GM10266 (cell line): ENCODE results near the gene PPP1CA.

ENCODE experiments used
- DNase-seq: peaks from one replicate; pipeline ENCODE4 v3.0.0; 2012; ENCODE audit errors: extremely low spot score
- TF ChIP-seq, protein P1 (sequence below): IDR thresholded peaks from 2 replicates; pipeline ENCODE4 v1.5.1; 2012; ENCODE audit warnings: mild to moderate bottlenecking, low read depth; ENCODE audit not compliant: control insufficient read depth, insufficient read depth; ENCODE audit errors: missing control alignments

The PPP1CA gene

DNA sequence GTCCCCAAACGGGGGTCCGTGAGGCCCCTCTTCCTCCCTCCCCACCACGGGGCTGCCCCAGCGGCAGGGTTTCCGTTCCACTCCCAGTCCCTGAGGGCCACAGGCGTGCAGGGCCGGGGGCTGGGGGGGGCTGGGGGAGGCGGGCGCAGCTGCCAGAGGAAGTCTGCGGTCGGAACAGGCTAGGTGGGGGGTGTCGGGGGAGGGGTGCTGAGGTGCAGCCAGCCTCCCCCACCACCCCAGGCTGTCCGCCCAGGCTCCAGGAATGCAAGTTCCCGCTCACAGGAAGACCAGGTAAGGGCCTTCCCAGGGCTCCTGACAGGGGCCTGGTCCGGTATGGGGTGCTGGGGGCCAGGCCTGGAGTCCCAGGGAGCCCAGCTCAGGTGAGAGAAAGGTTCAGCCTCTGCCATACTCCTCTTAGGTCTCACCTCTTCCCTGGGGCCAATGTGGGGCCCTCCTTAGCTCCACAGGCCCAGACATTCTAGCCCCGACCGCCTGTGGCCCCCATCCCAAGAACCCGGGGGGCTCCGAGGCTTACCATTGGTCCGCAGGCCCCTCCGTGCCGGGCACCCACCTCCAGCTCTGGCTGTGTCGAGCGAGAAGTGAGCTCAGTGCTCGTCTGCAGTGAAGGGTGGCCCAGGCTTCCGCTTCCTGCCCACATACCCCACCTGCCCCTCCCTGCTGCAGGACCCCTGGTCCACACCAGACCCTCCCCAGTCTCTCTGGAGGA lies 35.6 kb upstream of the PPP1CA start, which contains the start of gene PTPRCAP:
PTPRCAP (minus strand) TSS at position 601 of the 727 bp plus-strand sequence; CDS start at position 538, 63 bp downstream.
- TF ChIP-seq, protein P1, sequence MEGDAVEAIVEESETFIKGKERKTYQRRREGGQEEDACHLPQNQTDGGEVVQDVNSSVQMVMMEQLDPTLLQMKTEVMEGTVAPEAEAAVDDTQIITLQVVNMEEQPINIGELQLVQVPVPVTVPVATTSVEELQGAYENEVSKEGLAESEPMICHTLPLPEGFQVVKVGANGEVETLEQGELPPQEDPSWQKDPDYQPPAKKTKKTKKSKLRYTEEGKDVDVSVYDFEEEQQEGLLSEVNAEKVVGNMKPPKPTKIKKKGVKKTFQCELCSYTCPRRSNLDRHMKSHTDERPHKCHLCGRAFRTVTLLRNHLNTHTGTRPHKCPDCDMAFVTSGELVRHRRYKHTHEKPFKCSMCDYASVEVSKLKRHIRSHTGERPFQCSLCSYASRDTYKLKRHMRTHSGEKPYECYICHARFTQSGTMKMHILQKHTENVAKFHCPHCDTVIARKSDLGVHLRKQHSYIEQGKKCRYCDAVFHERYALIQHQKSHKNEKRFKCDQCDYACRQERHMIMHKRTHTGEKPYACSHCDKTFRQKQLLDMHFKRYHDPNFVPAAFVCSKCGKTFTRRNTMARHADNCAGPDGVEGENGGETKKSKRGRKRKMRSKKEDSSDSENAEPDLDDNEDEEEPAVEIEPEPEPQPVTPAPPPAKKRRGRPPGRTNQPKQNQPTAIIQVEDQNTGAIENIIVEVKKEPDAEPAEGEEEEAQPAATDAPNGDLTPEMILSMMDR = no peak
- DNase-seq = peak; percentile 82

DNA sequence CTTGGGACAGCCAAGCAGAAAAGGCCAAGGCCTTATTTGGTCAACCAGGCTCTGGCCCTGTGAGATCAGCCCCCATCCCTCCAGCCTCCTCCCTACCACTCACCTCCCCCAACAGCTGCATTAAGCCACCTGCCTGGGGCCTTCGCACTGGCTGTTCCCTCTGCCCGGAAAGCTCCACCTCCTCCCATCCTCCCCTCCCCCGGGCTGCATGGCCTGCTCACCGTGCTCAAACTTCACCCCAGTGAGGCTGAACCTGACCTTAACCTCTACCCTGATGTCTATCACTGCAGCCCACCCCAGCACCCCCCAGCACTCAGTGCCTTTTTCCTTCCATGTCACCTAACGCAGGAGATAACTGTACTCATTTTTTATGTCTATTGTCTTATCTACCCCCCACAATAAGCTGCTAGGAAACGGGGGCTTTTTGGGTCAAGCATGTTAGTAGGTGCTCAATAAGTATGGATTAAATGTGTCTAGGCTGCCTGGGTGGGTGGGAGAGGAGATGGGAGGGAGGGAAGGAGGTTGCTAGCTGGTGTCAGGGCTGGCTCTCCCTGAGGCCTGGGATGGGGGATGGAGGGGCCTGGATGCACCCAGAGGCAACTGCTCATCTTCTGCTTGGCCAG lies 34.9 kb upstream of the PPP1CA start:
- TF ChIP-seq, protein P1 = no peak
- peak; percentile 93 for DNase-seq

DNA sequence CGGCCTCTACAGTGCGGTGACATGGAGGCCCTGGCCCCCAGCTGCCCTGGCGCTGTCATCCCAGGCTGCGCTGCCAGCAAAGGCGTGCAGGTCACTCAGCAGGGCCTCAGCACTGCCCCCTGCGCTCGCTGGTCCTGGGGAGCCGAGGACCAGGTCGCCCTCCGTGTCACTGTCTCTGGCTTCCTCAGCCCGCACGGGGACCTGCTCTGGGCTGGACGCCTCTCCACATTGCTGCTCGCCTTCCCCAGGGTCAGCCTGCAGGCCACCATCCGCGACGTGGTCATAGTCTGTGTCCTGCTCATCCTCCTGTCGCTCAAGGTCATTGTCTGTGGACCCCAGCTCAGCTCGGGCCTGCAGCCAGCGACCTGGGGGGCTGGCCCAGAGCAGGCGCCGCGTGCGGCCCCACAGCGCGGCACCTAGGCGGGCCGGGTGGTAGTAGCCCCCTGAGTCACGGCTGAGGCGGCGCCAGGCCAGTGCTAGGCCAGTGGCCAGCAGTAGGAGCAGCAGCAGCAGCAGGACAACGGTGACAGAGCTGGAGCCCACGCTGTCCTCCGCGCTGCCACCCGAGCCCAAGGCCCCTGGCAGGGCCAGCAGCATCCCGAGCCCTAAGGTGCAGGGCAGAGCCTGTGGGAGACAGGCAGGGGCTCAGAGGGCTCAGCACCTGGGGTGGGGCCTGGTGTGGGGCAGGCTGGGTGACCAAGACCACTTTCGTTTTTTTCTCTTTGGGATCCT lies 34.2 kb upstream of the PPP1CA start:
- TF ChIP-seq, protein P1 = no peak
- no peak for DNase-seq

DNA sequence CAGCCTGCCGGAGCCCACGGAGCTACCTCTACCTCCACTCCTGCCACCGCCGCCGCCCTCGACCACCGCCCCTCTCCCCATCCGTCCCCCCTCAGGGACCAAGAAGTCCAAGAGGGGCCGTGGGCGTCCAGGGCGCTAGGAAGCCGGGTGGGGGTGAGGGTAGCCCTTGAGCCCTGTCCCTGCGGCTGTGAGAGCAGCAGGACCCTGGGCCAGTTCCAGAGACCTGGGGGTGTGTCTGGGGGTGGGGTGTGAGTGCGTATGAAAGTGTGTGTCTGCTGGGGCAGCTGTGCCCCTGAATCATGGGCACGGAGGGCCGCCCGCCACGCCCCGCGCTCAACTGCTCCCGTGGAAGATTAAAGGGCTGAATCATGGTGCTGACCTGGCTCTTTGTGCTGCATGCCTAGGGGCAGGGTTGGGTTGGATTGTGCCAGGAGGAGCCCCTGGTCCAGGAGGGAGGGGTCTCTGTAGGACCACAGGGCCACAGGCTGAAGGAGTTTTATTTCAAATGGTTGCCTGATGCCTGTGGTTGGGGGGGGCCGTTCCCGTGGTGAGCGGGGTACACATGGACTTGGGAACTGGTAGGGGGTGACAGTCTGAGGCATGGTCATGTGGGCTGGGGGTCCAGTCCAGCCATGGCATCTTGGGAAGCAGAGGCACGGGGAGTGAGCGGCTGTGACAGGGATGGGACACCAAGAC lies 33.5 kb upstream of the PPP1CA start:
- TF ChIP-seq, protein P1 = no peak
- no peak for DNase-seq

DNA sequence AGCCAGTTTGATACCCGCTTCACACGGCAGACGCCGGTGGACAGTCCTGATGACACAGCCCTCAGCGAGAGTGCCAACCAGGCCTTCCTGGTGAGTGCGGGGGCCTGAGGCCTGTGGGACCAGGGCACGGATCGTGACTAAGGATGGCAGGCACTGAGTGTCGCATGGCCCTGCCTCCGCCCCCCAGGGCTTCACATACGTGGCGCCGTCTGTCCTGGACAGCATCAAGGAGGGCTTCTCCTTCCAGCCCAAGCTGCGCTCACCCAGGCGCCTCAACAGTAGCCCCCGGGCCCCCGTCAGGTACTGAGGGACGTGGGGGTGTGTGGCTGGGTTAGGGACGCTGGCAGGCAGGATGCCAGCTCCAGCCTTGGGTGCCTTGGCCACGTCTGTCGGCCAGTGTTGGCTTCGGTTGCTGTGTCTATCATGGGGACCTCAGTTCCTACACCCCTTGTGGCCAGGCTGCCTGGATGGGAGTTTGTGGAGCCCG lies 32.8 kb upstream of the PPP1CA start:
- no peak for DNase-seq
- TF ChIP-seq, protein P1 = no peak

DNA sequence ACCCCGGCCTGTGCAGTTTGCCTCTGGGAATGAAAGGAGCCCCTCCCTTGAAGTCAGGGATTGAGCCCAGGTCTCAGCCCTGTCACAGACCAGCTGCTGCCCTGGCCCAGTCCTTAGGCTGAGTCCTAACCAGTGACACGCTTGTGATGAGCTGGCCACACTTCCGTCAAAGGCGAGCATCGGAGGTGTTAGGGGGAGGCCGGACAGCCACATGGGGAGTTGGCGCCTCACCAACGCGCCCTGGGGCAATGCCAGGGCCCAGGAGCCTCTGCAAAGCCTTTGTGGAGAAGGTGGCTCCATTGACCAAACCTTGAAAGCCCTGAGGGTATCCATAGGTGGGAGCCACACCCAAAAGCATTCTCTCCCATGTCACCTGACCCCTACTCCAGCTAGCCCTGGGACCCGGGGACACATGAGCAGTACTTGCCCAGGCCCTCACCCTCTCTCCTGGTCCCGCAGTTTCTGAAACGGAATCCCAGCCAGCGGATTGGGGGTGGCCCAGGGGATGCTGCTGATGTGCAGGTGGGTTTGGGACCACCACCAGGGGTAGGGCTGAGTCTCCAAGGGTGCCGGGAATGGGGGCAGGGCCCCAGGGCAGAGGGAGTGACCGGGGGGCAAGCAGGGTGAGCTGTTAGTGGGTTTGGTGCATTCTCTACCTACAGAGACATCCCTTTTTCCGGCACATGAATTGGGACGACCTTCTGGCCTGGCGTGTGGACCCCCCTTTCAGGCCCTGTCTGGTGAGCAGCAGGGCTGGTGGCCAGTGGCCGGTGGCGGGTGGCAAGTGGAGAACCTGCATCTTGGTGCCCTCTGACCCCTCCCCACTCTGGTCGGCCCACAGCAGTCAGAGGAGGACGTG lies 32.1 kb upstream of the PPP1CA start:
- DNase-seq = no peak
- TF ChIP-seq, protein P1 = no peak
